ENCODE results near the gene P3H1.

Gene P3H1

DNA sequence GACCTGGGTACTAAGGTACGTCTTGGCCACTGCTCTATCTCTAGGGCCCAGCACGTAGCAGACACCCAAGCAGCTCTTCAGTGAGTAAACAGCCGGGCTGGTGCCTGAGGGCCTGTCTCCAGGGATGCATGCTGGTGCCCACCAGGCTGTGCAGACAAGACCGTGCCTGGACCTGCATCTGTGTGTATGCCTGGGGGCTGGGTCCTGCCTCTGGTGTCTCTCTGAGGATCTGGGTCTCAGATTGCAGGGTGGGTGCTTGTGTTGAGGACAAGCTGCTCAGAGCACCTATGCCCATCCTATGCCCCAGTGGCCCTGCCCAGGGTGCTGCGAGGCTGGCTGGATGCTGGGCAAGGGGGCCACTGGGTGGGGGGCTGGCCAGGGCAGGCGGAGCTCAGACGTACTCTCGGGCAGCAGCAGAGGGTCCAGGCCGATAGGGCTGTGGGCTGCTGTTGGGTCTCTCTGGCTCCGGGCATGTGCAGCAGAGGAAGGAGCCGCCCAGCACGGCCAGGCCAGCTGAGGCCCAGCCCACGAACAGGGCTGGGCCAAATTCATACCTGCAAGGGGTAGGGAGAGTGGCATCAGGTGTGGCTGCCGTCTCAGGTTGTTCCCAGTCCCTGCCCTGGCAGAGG is 31.2 kb downstream of the P3H1 start:
- no peak overlapping the region for H3K4me3 ChIP-seq (ENCODE audit: low read depth, low read length)
- DNase-seq (ENCODE audit: low read depth): no peak
- no peak for TF ChIP-seq CTCF (IDR thresholded peaks at IDR 0.05; ENCODE audit: low read depth, low read length, missing control alignments)

GRCh38 chr1:42735056-42735455 is 31.8 kb downstream of the P3H1 start:
- no peak overlapping the region for H3K4me3 ChIP-seq (ENCODE audit: low read depth, low read length)
- TF ChIP-seq CTCF (IDR thresholded peaks at IDR 0.05; ENCODE audit: low read depth, low read length, missing control alignments): no peak
- no peak for DNase-seq (ENCODE audit: low read depth)

DNA sequence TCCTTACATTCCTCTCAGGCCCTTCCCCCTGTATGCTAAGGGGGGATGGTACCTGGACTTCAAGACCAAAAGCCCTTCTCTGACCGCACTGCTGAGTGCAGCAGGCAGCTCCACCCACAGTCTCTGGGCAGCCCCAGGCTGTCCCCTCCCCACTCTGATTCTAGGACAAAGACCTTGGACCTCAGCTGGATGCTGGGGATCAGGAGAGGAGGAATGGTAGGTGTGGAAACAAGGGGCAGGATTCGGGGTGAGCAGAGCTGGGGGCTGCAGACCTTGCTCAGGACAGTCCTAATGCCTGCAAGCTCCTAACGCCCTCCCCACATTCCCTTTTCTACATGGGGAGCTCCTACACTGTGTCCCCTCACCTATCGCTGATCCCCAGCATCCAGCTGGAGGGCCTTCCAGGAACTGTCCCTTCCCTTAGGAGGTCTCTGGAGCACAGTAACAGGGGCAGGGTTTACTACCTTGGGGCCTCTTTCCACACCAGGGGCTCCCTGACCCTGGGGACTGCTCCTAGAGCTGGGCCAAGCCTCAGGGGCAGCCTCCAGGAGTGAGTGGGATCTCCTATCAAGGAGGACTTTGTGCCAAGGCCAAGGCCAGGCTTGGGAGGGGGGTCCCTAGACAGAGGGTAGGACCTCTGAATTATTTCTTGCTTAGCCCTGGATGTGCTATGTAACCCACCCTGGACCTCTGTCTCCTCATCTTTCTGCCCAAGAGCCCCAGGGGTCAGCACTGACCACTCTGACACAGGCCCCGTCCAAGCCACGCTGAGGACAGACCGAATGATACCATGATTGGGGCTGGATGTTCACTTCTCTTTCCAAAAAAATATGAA is 32.4 kb downstream of the P3H1 start:
- DNase-seq (ENCODE audit: low read depth): no peak
- no peak for TF ChIP-seq CTCF (IDR thresholded peaks at IDR 0.05; ENCODE audit: low read depth, low read length, missing control alignments)
- H3K4me3 ChIP-seq (ENCODE audit: low read depth, low read length): no peak overlapping the region

DNA sequence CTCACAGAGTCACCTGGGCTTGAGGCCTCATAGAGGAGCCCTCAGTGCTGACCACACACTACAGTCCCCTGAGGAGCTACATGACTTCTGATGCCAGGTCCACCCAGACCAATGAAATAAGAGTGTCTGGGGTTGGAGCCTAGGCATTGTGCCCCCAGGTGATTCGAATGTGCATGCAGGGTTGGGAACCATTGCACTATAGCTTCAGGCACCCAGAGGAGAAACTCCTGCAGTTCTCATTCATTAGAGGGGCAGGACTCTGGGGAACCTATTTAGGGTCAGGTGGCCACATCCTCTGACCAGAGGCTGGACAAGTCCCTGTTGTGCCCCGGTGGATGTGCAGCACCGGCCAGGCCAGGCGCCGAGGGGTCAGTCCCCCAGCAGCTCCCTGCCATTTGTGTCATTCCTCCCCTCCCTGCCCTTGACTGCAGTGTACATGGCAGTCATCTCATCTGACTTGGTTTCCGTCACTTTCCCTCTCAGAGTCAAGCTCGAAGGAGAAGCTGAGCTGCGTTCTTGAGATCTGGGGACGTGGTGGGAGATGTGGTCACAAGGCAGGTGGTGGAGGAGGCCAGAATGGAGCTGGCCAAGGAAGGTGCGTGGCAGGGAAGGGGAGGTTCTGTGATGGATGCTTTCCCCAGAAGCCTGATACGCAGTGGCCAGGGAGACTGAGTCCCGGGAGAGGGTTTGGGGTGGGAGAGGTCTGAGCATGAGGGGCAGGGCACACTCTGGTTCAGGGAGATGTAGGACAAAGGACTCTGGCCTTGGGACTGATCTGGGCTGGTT is 33.2 kb downstream of the P3H1 start:
- H3K4me3 ChIP-seq (ENCODE audit: low read depth, low read length): no peak overlapping the region
- no peak for TF ChIP-seq CTCF (IDR thresholded peaks at IDR 0.05; ENCODE audit: low read depth, low read length, missing control alignments)
- no peak for DNase-seq (ENCODE audit: low read depth)

GRCh38 chr1:42732126-42732680 is 34.6 kb downstream of the P3H1 start:
- no peak for DNase-seq (ENCODE audit: low read depth)
- no peak for TF ChIP-seq CTCF (IDR thresholded peaks at IDR 0.05; ENCODE audit: low read depth, low read length, missing control alignments)
- H3K4me3 ChIP-seq (ENCODE audit: low read depth, low read length): no peak overlapping the region

DNA sequence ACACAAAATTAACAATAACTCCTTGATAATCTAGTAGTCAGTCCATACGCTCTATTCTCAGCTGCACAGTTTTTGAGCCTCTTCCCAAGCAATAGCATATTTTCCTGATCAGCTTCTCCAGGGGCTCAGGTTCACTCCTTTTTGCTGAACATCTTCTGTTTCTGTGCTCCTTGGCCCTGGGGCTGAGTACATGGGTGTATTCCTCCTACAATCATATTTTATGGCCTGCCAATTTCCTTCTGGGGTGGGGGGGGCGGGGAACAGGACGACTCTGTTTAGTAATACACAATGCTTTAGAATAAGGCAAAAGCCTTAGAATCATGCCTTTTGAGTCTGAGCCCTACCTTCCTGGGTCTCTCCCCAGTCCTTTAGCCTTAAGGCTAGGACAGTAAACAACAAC is 35.2 kb downstream of the P3H1 start:
- no peak for TF ChIP-seq CTCF (IDR thresholded peaks at IDR 0.05; ENCODE audit: low read depth, low read length, missing control alignments)

More for the DNA sequence above, 35.2 kb downstream of the P3H1 start:
- no peak for DNase-seq (ENCODE audit: low read depth)
- H3K4me3 ChIP-seq (ENCODE audit: low read depth, low read length): no peak overlapping the region
